ENCODE results near the gene ECT2L.

DNA sequence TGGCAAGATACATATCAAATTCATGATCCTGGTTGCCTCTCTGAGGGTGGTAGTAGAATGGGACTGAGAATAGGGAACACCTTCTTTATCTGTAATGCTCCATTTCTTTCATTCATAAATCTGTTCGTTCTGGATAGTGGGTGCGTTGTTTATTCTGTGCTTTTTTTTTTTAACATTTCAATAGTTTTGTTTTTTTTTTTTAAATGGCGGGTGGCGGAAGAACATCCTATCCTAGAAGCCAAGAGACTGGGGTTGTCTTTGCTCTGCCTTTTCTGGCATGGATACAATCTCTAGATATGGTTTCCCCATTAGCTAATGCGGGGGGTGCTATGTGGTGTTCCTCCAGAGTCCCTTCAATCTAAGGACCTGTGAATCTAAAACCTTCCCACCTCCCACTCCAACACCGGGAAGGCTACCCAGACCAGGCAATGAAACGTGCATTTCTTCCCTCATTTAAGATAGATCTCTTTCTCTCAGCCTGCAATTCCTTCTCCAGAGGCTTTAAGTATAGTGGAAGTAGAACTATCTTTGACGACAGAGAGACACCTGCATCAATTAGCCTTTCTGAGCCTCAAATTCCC, 23.2 kb upstream of the ECT2L start:
- TF ChIP-seq, protein P1, sequence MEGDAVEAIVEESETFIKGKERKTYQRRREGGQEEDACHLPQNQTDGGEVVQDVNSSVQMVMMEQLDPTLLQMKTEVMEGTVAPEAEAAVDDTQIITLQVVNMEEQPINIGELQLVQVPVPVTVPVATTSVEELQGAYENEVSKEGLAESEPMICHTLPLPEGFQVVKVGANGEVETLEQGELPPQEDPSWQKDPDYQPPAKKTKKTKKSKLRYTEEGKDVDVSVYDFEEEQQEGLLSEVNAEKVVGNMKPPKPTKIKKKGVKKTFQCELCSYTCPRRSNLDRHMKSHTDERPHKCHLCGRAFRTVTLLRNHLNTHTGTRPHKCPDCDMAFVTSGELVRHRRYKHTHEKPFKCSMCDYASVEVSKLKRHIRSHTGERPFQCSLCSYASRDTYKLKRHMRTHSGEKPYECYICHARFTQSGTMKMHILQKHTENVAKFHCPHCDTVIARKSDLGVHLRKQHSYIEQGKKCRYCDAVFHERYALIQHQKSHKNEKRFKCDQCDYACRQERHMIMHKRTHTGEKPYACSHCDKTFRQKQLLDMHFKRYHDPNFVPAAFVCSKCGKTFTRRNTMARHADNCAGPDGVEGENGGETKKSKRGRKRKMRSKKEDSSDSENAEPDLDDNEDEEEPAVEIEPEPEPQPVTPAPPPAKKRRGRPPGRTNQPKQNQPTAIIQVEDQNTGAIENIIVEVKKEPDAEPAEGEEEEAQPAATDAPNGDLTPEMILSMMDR (IDR thresholded peaks at IDR 0.05 in 2 of 3, conservative IDR thresholded peaks at IDR 0.05 in 1 of 3; ENCODE audit: borderline replicate concordance in 1 of 3, insufficient read depth in 1 of 3, low read depth in 2 of 3, low read length in 2 of 3): no peak
- no peak for TF ChIP-seq POLR2A (IDR thresholded peaks at IDR 0.05; ENCODE audit: borderline replicate concordance, extremely low read depth, insufficient read depth, insufficient read length)
- TF ChIP-seq POLR2AphosphoS5 (IDR thresholded peaks at IDR 0.05; ENCODE audit: low read depth, low read length): no peak
- no peak for TF ChIP-seq RAD21 (IDR thresholded peaks at IDR 0.05; ENCODE audit: low read depth)
- TF ChIP-seq, protein P2, sequence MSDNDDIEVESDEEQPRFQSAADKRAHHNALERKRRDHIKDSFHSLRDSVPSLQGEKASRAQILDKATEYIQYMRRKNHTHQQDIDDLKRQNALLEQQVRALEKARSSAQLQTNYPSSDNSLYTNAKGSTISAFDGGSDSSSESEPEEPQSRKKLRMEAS (IDR thresholded peaks at IDR 0.05): no peak; the same call in 1 of the 2 replicates
- TF ChIP-seq, protein P3, sequence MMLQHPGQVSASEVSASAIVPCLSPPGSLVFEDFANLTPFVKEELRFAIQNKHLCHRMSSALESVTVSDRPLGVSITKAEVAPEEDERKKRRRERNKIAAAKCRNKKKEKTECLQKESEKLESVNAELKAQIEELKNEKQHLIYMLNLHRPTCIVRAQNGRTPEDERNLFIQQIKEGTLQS (IDR thresholded peaks at IDR 0.05): no peak
- TF ChIP-seq TCF7L2 (IDR thresholded peaks at IDR 0.05; ENCODE audit: borderline replicate concordance, extremely low read depth, insufficient read depth, insufficient read length): no peak
- TF ChIP-seq EZH2 (IDR thresholded peaks at IDR 0.05): no peak
- no peak for TF ChIP-seq ZFX (IDR thresholded peaks at IDR 0.05)
- TF ChIP-seq ZNF274 (IDR thresholded peaks at IDR 0.05; ENCODE audit: low read depth, low read length): no peak
- no peak for TF ChIP-seq CEBPB (IDR thresholded peaks at IDR 0.05; ENCODE audit: low read depth)
- no peak for TF ChIP-seq JUND (IDR thresholded peaks at IDR 0.05)
